ENCODE measurements around the gene CPA2. TPM values are rescaled to one million over a fixed set of nuclear protein-coding genes. Genes with fewer than 3 reads are reported as not detected.

CPA2 gene
- polyA plus RNA-seq, 2 of the 4 experiments (the other 2 are of a cell fraction): not detected

DNA sequence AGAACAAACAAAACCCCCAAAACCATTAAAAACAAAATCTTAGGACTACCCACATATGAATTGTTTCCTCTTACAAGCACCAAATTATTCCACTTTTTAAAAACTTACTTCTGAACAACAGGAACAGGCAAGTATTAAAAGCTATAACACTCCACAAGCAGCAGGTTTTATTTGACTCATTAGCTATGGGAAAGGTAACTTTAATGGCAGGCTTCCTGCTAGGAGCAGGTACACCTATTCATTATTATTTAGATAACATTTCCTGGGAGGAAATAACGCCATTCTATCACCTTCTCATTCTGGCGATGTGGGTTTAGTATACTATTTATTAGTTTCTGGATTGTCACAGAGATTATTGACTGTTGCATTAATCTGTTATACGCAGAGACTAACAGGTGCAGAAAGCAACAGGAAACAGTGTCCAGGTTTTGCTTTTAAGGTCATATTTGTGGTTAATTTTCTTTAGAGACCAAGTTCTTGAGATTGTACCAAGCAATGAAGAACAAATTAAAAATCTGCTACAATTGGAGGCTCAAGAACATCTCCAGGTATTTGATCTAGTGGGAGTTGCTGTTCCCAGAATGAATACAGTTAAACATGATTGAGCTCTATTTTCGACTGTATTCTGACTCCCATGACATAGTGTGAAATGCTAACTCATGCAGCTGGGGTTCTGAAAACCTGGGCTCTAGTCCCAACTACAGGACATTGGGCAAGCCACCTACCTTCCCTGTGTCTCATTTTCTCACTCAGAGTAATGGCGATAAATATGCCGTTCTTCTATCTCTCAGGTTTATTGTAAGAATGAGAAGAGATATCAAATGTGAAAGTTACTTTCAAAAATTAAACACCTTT, 2.0 kb downstream of the CPA2 start:
- POLR2A ChIA-PET: no interaction called here
- Histone ChIP-seq H3K27ac (no peak overlapping the region), H3K9me3 (no peaks in the 10 kb centered on the region), H3K4me2 (no peak overlapping the region), H3K4me3 (no peak overlapping the region), H3K4me1 (no peaks in the 10 kb centered on the region)
- 64% methylated on average over 6 of the region's 6 CpGs for WGBS (ENCODE audit: missing lambda C conversion rate)
- ATAC-seq (no peak), DNase-seq (ENCODE audit: low read depth in 1 of 2, low spot score in 1 of 2) (no peak), FAIRE-seq (no peak)
- CTCF ChIA-PET: interaction anchor here (0.6 to 1.3 kb wide), 2 partner anchors 9 to 422 kb away, joined by 3 to 4 read pairs; no protein-coding TSS in a partner anchor
- TF ChIP-seq ZNF302 (CRISPR knock-in tag; IDR thresholded peaks at IDR 0.05) (no peak), TFCP2L1 (CRISPR knock-in tag; IDR thresholded peaks at IDR 0.05) (no peak), MYC (IDR thresholded peaks at IDR 0.05; ENCODE audit: borderline replicate concordance, low read length) (no peak), CHD2 (IDR thresholded peaks at IDR 0.05; ENCODE audit: low read length, partially characterized antibody) (no peak), NR3C1 (IDR thresholded peaks at IDR 0.05) (no peak), CEBPB (IDR thresholded peaks at IDR 0.05) (no peak), CHD4 (IDR thresholded peaks at IDR 0.05; ENCODE audit: borderline replicate concordance) (no peak), FOSL2 (IDR thresholded peaks at IDR 0.05) (no peak), FOSL2 (CRISPR knock-in tag; IDR thresholded peaks at IDR 0.05) (no peak)
- TF ChIP-seq, protein P1, sequence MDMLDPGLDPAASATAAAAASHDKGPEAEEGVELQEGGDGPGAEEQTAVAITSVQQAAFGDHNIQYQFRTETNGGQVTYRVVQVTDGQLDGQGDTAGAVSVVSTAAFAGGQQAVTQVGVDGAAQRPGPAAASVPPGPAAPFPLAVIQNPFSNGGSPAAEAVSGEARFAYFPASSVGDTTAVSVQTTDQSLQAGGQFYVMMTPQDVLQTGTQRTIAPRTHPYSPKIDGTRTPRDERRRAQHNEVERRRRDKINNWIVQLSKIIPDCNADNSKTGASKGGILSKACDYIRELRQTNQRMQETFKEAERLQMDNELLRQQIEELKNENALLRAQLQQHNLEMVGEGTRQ (IDR thresholded peaks at IDR 0.05): no peak
- TF ChIP-seq, protein P2, sequence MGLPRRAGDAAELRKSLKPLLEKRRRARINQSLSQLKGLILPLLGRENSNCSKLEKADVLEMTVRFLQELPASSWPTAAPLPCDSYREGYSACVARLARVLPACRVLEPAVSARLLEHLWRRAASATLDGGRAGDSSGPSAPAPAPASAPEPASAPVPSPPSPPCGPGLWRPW (IDR thresholded peaks at IDR 0.05): no peak
- TF ChIP-seq, protein P3, sequence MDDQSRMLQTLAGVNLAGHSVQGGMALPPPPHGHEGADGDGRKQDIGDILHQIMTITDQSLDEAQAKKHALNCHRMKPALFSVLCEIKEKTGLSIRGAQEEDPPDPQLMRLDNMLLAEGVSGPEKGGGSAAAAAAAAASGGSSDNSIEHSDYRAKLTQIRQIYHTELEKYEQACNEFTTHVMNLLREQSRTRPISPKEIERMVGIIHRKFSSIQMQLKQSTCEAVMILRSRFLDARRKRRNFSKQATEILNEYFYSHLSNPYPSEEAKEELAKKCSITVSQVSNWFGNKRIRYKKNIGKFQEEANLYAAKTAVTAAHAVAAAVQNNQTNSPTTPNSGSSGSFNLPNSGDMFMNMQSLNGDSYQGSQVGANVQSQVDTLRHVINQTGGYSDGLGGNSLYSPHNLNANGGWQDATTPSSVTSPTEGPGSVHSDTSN (IDR thresholded peaks at IDR 0.05): no peak

DNA sequence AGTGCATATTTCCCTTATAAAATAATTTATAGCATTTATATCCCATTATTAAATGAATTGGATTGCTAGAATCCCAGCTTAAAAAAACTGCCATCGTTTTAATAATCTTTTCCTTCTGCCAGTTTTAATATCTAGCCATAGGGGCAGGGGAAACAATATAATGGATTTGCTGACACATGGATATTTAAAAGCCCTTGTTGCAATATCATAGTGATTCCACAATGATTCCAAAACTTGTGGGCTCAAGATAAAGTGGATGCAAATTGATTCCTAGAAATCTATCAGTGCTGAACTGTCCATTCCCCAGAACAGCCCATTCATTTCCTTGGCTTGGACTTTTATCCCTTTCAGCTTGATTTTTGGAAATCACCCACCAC, 2.6 kb downstream of the CPA2 start:
- DNase-seq (ENCODE audit: low read depth in 1 of 2, low spot score in 1 of 2) (no peak), FAIRE-seq (no peak)
- POLR2A ChIA-PET: no interaction called here

DNA sequence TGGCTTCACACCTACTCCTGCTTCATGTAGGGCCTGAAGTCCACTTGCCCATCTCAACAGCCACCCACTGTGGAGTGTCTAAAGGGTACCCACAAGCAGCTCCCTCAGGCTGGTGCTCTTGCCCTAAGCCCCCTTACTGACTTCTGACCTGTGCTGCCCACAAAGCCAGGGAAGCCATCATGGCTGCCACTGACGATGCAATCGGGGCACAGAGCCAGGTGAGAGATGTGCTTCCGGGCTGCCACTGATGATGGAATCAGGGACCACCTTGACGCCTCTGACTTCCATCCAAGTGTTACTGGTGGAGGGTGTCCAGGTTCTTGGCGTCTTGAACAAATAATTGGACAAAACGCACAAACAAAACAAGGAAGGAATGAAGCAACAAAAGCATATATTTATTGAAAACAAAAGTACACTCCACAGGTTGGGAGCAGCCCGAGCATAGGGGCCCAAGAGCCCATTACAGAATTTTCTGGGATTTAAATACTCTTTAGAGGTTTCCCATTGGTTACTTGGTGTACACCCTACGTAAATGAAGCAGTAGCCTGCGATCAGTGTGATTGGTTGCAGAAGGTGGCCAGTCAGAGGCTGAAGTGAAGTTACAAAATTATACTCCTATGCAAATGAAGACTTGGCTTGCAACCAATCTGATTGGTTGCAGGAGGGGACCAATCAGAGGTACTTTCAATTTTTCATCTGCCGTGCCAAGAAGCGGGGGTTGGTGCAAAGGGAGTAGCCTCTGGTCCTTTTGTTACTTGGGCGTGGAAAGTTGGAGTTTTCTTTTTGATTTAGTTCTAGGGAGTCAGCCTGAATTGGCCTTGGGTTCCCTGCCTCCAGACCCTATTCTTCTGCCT, 4.5 kb downstream of the CPA2 start:
- Histone ChIP-seq H3K4me2 (no peak overlapping the region), H3K4me1 (no peaks in the 10 kb centered on the region), H3K27ac (no peak overlapping the region), H3K9me3 (no peaks in the 10 kb centered on the region), H3K4me3 (no peak overlapping the region)
- POLR2A ChIA-PET: no interaction called here
- DNase-seq (ENCODE audit: low read depth in 1 of 2, low spot score in 1 of 2) (no peak), ATAC-seq (no peak), FAIRE-seq (no peak)
- TF ChIP-seq SREBF2 (IDR thresholded peaks at IDR 0.05) (no peak), TFCP2L1 (CRISPR knock-in tag; IDR thresholded peaks at IDR 0.05) (no peak), HOXB13 (CRISPR knock-in tag; IDR thresholded peaks at IDR 0.05; ENCODE audit: low read depth) (no peak), CBX8 (IDR thresholded peaks at IDR 0.05) (no peak), JUN (IDR thresholded peaks at IDR 0.05) (no peak), KDM5A (IDR thresholded peaks at IDR 0.05) (no peak), RNF2 (IDR thresholded peaks at IDR 0.05; ENCODE audit: borderline replicate concordance, low read depth) (no peak), RCOR1 (IDR thresholded peaks at IDR 0.05; ENCODE audit: low read depth, low read length) (no peak), ZFP36 (IDR thresholded peaks at IDR 0.05; ENCODE audit: borderline replicate concordance, partially characterized antibody) (no peak), NPAS2 (CRISPR knock-in tag; IDR thresholded peaks at IDR 0.05; ENCODE audit: borderline replicate concordance) (no peak), CHD2 (IDR thresholded peaks at IDR 0.05; ENCODE audit: low read length, partially characterized antibody) (no peak), EP300 (IDR thresholded peaks at IDR 0.05) (no peak), POLR2AphosphoS2 (conservative IDR thresholded peaks at IDR 0.05; ENCODE audit: low read length) (no peak), ESRRA (IDR thresholded peaks at IDR 0.05; ENCODE audit: borderline replicate concordance, low read length) (no peak), CHD4 (IDR thresholded peaks at IDR 0.05; ENCODE audit: borderline replicate concordance) (no peak), KDM1A (IDR thresholded peaks at IDR 0.05; ENCODE audit: low read depth) (no peak), NR3C1 (IDR thresholded peaks at IDR 0.05) (no peak), HDAC2 (IDR thresholded peaks at IDR 0.05) (no peak)
- TF ChIP-seq, protein P1 (IDR thresholded peaks at IDR 0.05): no peak
- WGBS (ENCODE audit: missing lambda C conversion rate): 87% methylated on average over 12 of the region's 12 CpGs
- CTCF ChIA-PET: no interaction called here

More for the DNA sequence above, 2.6 kb downstream of the CPA2 start:
- H3K4me1 ChIP-seq: no peaks in the 10 kb centered on the region
- 45% methylated on average over 1 of the region's 1 CpG for WGBS (ENCODE audit: missing lambda C conversion rate)
- H3K9me3 ChIP-seq: no peaks in the 10 kb centered on the region
- CTCF ChIA-PET: interaction anchor here (1.3 kb wide), 1 partner anchor 10 kb away, joined by 4 read pairs; no protein-coding TSS in a partner anchor
- H3K27ac ChIP-seq: no peak overlapping the region
- peak; percentile 70 for TF ChIP-seq MAFK (IDR thresholded peaks at IDR 0.05; ENCODE audit: partially characterized antibody)
- TF ChIP-seq JUN (IDR thresholded peaks at IDR 0.05): no peak
- no peak overlapping the region for H3K4me3 ChIP-seq
- no peak overlapping the region for H3K4me2 ChIP-seq
- ATAC-seq: no peak

Measured in A549 (cell line).